GM23248 (cell line): ENCODE measurements around the gene PCDHA12. TPM values are rescaled to one million over a fixed set of nuclear protein-coding genes. Genes with fewer than 3 reads are reported as not detected.

ENCODE experiments used
- DNase-seq: peaks from one replicate; pipeline ENCODE4 v3.0.0-alpha.2; 2015
- H2AFZ ChIP-seq: fragments of 200-600 bp; sonication (generic); 2 replicates; pipeline ENCODE4 v1.6.1; 2016; ENCODE audit warnings: antibody characterized with exemption
- H3F3A ChIP-seq: fragments of 200-600 bp; sonication (generic); 2 replicates; pipeline ENCODE4 v1.6.1; 2016; ENCODE audit warnings: mild to moderate bottlenecking, antibody characterized with exemption, mixed run types; ENCODE audit not compliant: insufficient read depth
- H3K27ac ChIP-seq: fragments of 200-600 bp; sonication (generic); 2 replicates; pipeline ENCODE4 v1.5.1; 2016; ENCODE audit warnings: mild to moderate bottlenecking
- H3K27me3 ChIP-seq: fragments of 200-600 bp; sonication (generic); replicated peaks from 2 replicates; pipeline ENCODE4 v1.6.1; 2016; ENCODE audit warnings: mild to moderate bottlenecking; ENCODE audit not compliant: insufficient read depth
- H3K36me3 ChIP-seq: fragments of 200-600 bp; sonication (generic); 2 replicates; pipeline ENCODE4 v1.6.1; 2016; ENCODE audit warnings: low read depth, mild to moderate bottlenecking
- H3K4me1 ChIP-seq: fragments of 200-600 bp; sonication (generic); 2 replicates; pipeline ENCODE4 v1.6.1; 2016; ENCODE audit warnings: mild to moderate bottlenecking; ENCODE audit not compliant: insufficient read depth
- H3K4me2 ChIP-seq: fragments of 200-600 bp; sonication (generic); one replicate; pipeline ENCODE4 v1.6.1; 2016; ENCODE audit warnings: mild to moderate bottlenecking; ENCODE audit not compliant: unreplicated experiment
- H3K4me3 ChIP-seq: fragments of 200-600 bp; sonication (generic); 2 replicates; pipeline ENCODE4 v1.5.1; 2016; ENCODE audit warnings: mild to moderate bottlenecking
- H3K79me2 ChIP-seq: fragments of 200-600 bp; sonication (generic); 2 replicates; pipeline ENCODE4 v1.6.1; 2016; ENCODE audit warnings: mild to moderate bottlenecking; ENCODE audit not compliant: insufficient read depth
- H3K9ac ChIP-seq: fragments of 200-600 bp; sonication (generic); 2 replicates; pipeline ENCODE4 v1.6.1; 2016; ENCODE audit warnings: mild to moderate bottlenecking
- H3K9me2 ChIP-seq: fragments of 200-600 bp; sonication (generic); 2 replicates; pipeline ENCODE4 v1.6.1; 2016; ENCODE audit warnings: mixed run types, mild to moderate bottlenecking, moderate library complexity; ENCODE audit not compliant: insufficient read depth
- H3K9me3 ChIP-seq: fragments of 200-600 bp; sonication (generic); one replicate; pipeline ENCODE4 v1.6.1; 2017; ENCODE audit warnings: low read depth
- H4K20me1 ChIP-seq: fragments of 200-600 bp; sonication (generic); 2 replicates; pipeline ENCODE4 v1.6.0; 2016; ENCODE audit not compliant: insufficient read depth
- EZH2 ChIP-seq: fragments of 200-600 bp; sonication (generic); IDR thresholded peaks from 2 replicates; pipeline ENCODE4 v1.6.1; 2018; ENCODE audit warnings: antibody characterized with exemption, mild to moderate bottlenecking; ENCODE audit not compliant: insufficient read depth, poor library complexity, severe bottlenecking
- EZH2phosphoT487 ChIP-seq: fragments of 200-600 bp; sonication (generic); IDR thresholded peaks from 2 replicates; pipeline ENCODE4 v1.6.1; 2018; ENCODE audit warnings: antibody characterized with exemption, moderate library complexity, mild to moderate bottlenecking, low read depth; ENCODE audit not compliant: insufficient read depth
- WGBS, 2 experiments: methylation state at CpG; one replicate each; pipeline ENCODE4 v1.1.6; 2015 to 2017; ENCODE audit warnings: low lambda C conversion rate in 2 of 2, low coverage in 1 of 2; ENCODE audit errors: missing lambda C conversion rate in 2 of 2; 5-methylcytosine and 5-hydroxymethylcytosine counted together
- in situ Hi-C: fragments of 300-500 bp; cut with MboI; formaldehyde crosslinking; loops from 2 replicates; pipeline ENCODE4 v1.15.0; 2020
- polyA plus RNA-seq: library from polyadenylated mRNA; unstranded; fragments of >200 nt; fragmentation: Nextera tagmentation; extraction: Ambion mirVana; gene quantifications from 2 replicates; pipeline ENCODE4 v1.2.1, GENCODE V29; 2016
- total RNA-seq: library from RNA; depleted of rRNA; stranded (reverse); fragments of >200 nt; shearing (Covaris generic); gene quantifications from 2 replicates; pipeline ENCODE4 v1.2.3, GENCODE V29; 2014

The PCDHA12 gene
- total and polyA plus RNA-seq, 2 experiments from 2014 or later, result not detected

DNA sequence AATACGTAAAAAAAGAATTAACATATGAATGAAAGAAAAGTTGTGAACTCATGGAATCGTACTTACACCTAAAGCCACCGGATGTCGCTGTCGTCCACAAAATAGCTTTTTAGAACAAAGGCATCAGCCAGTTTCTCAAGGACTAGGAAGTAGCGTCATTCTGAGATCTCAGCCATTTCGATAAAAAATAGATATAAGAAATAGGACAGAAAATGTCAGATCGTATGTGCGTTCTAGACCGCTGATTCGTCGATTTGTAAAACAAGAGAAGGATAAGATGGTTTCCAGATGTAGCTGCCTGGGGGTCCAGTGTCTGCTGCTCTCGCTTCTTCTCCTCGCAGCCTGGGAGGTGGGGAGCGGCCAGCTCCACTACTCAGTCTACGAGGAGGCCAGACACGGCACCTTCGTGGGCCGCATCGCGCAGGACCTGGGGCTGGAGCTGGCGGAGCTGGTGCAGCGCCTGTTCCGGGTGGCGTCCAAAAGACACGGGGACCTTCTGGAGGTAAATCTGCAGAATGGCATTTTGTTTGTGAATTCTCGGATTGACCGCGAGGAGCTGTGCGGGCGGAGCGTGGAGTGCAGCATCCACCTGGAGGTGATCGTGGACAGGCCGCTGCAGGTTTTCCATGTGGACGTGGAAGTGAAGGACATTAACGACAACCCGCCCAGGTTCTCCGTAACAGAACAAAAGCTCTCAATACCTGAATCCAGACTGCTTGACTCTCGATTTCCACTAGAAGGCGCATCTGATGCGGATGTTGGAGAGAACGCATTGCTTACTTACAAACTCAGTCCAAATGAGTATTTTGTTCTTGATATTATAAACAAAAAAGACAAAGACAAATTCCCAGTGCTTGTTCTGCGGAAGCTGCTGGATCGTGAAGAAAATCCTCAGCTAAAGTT is 19.1 kb upstream of the PCDHA12 start, which contains the start of gene PCDHA10:
Gene PCDHA10, plus strand, starts transcription at position 126 of the 903 bp plus-strand sequence. Its CDS starts 152 bp downstream, at position 278.
- Histone ChIP-seq H3K27me3 (no peaks in the 10 kb centered on the region), H3F3A (no peaks in the 10 kb centered on the region), H3K4me3 (peak within 1 kb of the TSS; percentile 32), H3K36me3 (no peaks in the 10 kb centered on the region), H3K9me3 (peaks cover 2% of the 10 kb centered on the region), H3K9me2 (no peaks in the 10 kb centered on the region), H3K4me2 (no peak within 1 kb of the TSS), H3K27ac (no peak within 1 kb of the TSS), H3K79me2 (no peaks in the 10 kb centered on the region), H4K20me1 (no peaks in the 10 kb centered on the region), H3K4me1 (no peaks in the 10 kb centered on the region), H3K9ac (peak within 1 kb of the TSS; percentile 24; the same call in 1 of the 2 replicates), H2AFZ (peak within 1 kb of the TSS; percentile 37)
- WGBS, 2 experiments, result 19 to 24% methylated on average over 43 of the region's 44 CpGs
- TF ChIP-seq EZH2 (no peak), EZH2phosphoT487 (no peak)
- peak; percentile 41 for DNase-seq
- in situ Hi-C loops, result no loop called here

DNA sequence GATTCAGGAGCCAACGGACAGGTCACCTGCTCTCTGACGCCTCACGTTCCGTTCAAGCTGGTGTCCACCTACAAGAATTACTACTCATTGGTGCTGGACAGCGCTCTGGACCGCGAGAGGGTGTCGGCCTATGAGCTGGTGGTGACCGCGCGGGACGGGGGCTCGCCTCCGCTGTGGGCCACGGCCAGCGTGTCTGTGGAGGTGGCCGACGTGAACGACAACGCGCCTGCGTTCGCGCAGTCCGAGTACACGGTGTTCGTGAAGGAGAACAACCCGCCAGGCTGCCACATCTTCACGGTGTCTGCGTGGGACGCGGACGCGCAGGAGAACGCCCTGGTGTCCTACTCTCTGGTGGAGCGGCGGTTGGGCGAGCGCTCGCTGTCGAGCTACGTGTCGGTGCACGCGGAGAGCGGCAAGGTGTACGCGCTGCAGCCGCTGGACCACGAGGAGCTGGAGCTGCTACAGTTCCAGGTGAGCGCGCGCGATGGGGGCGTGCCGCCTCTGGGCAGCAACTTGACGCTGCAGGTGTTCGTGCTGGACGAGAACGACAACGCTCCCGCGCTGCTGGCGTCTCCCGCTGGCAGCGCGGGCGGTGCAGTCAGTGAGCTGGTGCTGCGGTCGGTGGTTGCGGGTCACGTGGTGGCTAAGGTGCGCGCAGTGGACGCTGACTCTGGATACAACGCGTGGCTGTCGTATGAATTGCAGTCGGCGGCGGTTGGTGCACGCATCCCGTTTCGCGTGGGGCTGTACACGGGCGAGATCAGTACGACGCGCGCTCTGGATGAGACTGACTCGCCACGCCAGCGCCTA is 17.7 kb upstream of the PCDHA12 start:
- Histone ChIP-seq H3K79me2 (no peaks in the 10 kb centered on the region), H3K9ac (no peak overlapping the region), H3K27me3 (no peaks in the 10 kb centered on the region), H3F3A (no peaks in the 10 kb centered on the region), H3K4me1 (no peaks in the 10 kb centered on the region), H3K9me2 (no peaks in the 10 kb centered on the region), H2AFZ (no peak overlapping the region), H3K4me3 (no peak overlapping the region), H3K27ac (no peak overlapping the region), H3K36me3 (no peaks in the 10 kb centered on the region), H3K4me2 (no peak overlapping the region), H3K9me3 (peaks cover 2% of the 10 kb centered on the region), H4K20me1 (no peaks in the 10 kb centered on the region)
- WGBS, 2 experiments, result 50 to 52% methylated on average over 71 to 94 of the region's 94 CpGs
- in situ Hi-C loops, result no loop called here
- no peak for DNase-seq
- TF ChIP-seq EZH2 (no peak), EZH2phosphoT487 (no peak)

DNA sequence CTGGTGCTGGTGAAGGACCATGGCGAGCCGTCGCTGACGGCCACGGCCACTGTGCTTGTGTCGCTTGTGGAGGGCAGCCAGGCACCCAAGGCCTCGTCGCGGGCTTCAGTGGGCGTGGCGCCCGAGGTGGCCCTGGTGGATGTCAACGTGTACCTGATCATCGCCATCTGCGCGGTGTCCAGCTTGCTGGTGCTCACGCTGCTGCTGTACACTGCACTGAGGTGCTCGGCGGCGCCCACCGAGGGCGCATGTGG is 17.2 kb upstream of the PCDHA12 start:
- DNase-seq, result no peak
- Histone ChIP-seq H3K79me2 (no peaks in the 10 kb centered on the region), H3K9ac (no peak overlapping the region), H3K27ac (no peak overlapping the region), H2AFZ (no peak overlapping the region), H3K9me2 (no peaks in the 10 kb centered on the region), H3K4me1 (no peaks in the 10 kb centered on the region), H3K36me3 (no peaks in the 10 kb centered on the region), H3K4me3 (no peak overlapping the region), H3K27me3 (no peaks in the 10 kb centered on the region), H4K20me1 (no peaks in the 10 kb centered on the region), H3K4me2 (no peak overlapping the region), H3K9me3 (peaks cover 2% of the 10 kb centered on the region), H3F3A (no peaks in the 10 kb centered on the region)
- in situ Hi-C loops, result no loop called here
- TF ChIP-seq EZH2phosphoT487 (no peak), EZH2 (no peak)
- 47 to 52% methylated on average over 17 to 22 of the region's 22 CpGs for WGBS, 2 experiments

DNA sequence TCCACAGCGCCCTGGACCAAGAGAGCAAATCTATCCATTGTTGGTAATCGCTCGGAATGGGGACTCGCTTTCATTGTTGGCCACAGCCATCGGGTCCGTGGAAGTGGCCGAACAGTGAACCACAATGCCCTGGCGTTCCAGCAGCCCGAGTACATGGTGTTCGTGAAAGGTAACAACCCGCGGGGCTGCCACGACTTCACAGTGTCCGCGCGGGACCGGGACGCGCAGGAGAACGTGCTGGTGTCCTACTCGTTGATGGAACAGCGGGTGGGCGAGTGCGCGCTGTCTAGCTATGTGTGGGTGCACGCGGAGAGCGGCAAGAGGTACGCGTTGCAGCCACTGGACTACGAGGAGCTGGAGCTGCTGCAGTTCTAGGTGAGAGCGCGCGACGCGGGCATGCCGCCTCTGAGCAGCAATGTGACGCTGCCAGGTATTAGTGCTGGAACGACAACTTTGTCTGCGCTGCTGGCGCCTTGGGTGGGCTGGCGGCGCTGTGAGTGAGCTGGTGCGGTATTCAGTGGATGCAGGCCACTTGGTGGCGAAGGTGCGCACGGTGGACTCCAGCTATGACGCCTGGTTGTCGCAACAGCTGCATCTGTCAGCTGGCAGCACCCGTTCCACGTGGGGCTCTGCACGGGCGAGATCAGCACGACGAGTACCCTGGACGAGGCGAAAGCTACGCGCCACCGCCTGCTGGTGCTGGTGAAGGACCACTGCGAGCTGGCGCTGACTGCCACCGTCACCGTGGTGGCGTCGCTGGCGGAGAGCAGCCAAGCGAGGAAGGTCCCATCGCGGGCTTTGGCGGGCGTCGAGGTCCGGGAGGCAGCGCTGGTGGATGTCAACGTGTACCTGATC is 12.4 kb upstream of the PCDHA12 start:
- no peak overlapping the region for H3K9ac ChIP-seq
- H3K4me1 ChIP-seq, result no peaks in the 10 kb centered on the region
- H3K9me2 ChIP-seq, result no peaks in the 10 kb centered on the region
- H3K27me3 ChIP-seq, result no peaks in the 10 kb centered on the region
- H3F3A ChIP-seq, result no peaks in the 10 kb centered on the region
- no peak for DNase-seq
- no peak overlapping the region for H3K4me2 ChIP-seq
- in situ Hi-C loops, result no loop called here
- TF ChIP-seq EZH2 (no peak), EZH2phosphoT487 (no peak)
- no peaks in the 10 kb centered on the region for H4K20me1 ChIP-seq
- no peak overlapping the region for H3K27ac ChIP-seq
- no peaks in the 10 kb centered on the region for H3K79me2 ChIP-seq
- H3K9me3 ChIP-seq, result peaks cover 2% of the 10 kb centered on the region
- 45 to 52% methylated on average over 76 of the region's 76 CpGs for WGBS, 2 experiments
- H3K4me3 ChIP-seq, result no peak overlapping the region
- H2AFZ ChIP-seq, result no peak overlapping the region
- H3K36me3 ChIP-seq, result no peaks in the 10 kb centered on the region
